HEK293 (cell line): Measurements from ENCODE around the gene RAB3C.

Experiments used
- CTCF ChIA-PET: fragments of 350-600 bp; formaldehyde crosslinking; extraction: SDS; loops from one replicate; lab custom pipeline; 2021; ENCODE audit warnings: antibody characterized with exemption; lab: Yijun Ruan, JAX
- POLR2A ChIA-PET: fragments of 300-600 bp; formaldehyde crosslinking; extraction: SDS; loops from one replicate; lab custom pipeline; 2020; ENCODE audit warnings: antibody characterized with exemption, inconsistent platforms; lab: Yijun Ruan, JAX
- H3K27ac ChIP-seq: fragments of 200-500 bp; sonication (Bioruptor generic); 2 replicates; pipeline ENCODE4 v1.5.1; 2014; ENCODE audit warnings: low read depth, low read length, control low read depth, inconsistent platforms; ENCODE audit errors: extremely low read depth
- H3K36me3 ChIP-seq, 2 experiments: fragments of 200-500 bp in 1 of 2; sonication (Bioruptor generic) in 1 of 2; 1 replicate in 1 of 2; 2 replicates in 1 of 2; pipeline ENCODE4 v1.5.1; 2014 to 2017; ENCODE audit warnings: inconsistent platforms in 2 of 2, low read length in 2 of 2; ENCODE audit not compliant: control insufficient read depth in 2 of 2, insufficient read depth in 1 of 2
- H3K4me1 ChIP-seq: fragments of 200-500 bp; sonication (Bioruptor generic); 2 replicates; pipeline ENCODE4 v1.5.1; 2014; ENCODE audit warnings: mild to moderate bottlenecking, low read length, inconsistent platforms; ENCODE audit not compliant: control insufficient read depth, insufficient read depth
- H3K4me3 ChIP-seq: 2 replicates; pipeline ENCODE4 v1.5.1; 2011; ENCODE audit warnings: low read depth, mild to moderate bottlenecking, control low read depth, low read length, moderate library complexity
- H3K9me3 ChIP-seq: fragments of 200-500 bp; sonication (Bioruptor generic); 2 replicates; pipeline ENCODE4 v1.5.1; 2014; ENCODE audit warnings: low read depth, low read length, inconsistent platforms; ENCODE audit not compliant: control insufficient read depth, insufficient read depth
- FEZF1 ChIP-seq: fragments of 450-650 bp; formaldehyde crosslinking; IDR thresholded peaks from 2 replicates; pipeline ENCODE4 v1.5.1; 2016; ENCODE audit warnings: missing biosample characterization, missing genetic modification characterization
- HOXC10 ChIP-seq: sonication (generic); formaldehyde crosslinking; IDR thresholded peaks from 2 replicates; pipeline ENCODE4 v1.8.1; 2023; ENCODE audit warnings: mild to moderate bottlenecking, missing genetic modification reagents
- PRDM10 ChIP-seq: fragments of 450-650 bp; formaldehyde crosslinking; IDR thresholded peaks from 2 replicates; pipeline ENCODE4 v1.5.1; 2016; ENCODE audit warnings: missing biosample characterization, missing genetic modification characterization
- SP7 ChIP-seq: fragments of 450-650 bp; formaldehyde crosslinking; IDR thresholded peaks from 2 replicates; pipeline ENCODE4 v1.5.1; 2016; ENCODE audit warnings: missing biosample characterization, missing genetic modification characterization
- TRIM28 ChIP-seq: IDR thresholded peaks from 2 replicates; pipeline ENCODE4 v1.6.1; 2011; ENCODE audit warnings: low read length, control low read depth, borderline replicate concordance
- ZNF10 ChIP-seq: fragments of 450-650 bp; formaldehyde crosslinking; IDR thresholded peaks from 2 replicates; pipeline ENCODE4 v1.5.1; 2017; ENCODE audit warnings: missing biosample characterization, missing genetic modification characterization
- ZNF184 ChIP-seq: fragments of 450-650 bp; IDR thresholded peaks from 2 replicates; pipeline ENCODE4 v1.5.1; 2018; ENCODE audit warnings: missing biosample characterization, mild to moderate bottlenecking, missing genetic modification characterization
- ZNF211 ChIP-seq: fragments of 450-650 bp; formaldehyde crosslinking; IDR thresholded peaks from 2 replicates; pipeline ENCODE4 v1.5.1; 2016; ENCODE audit warnings: low read depth, missing biosample characterization, missing genetic modification characterization
- ZNF239 ChIP-seq: fragments of 450-650 bp; formaldehyde crosslinking; IDR thresholded peaks from 2 replicates; pipeline ENCODE4 v1.5.1; 2016; ENCODE audit warnings: missing biosample characterization, missing genetic modification characterization
- ZNF394 ChIP-seq: fragments of 450-650 bp; formaldehyde crosslinking; IDR thresholded peaks from 2 replicates; pipeline ENCODE4 v1.5.1; 2016; ENCODE audit warnings: missing biosample characterization, missing genetic modification characterization, mild to moderate bottlenecking, moderate library complexity, borderline replicate concordance
- ZNF398 ChIP-seq: fragments of 450-650 bp; formaldehyde crosslinking; IDR thresholded peaks from 2 replicates; pipeline ENCODE4 v1.5.1; 2017; ENCODE audit warnings: missing biosample characterization, missing genetic modification characterization
- ZNF549 ChIP-seq: fragments of 450-650 bp; IDR thresholded peaks from 2 replicates; pipeline ENCODE4 v1.5.1; 2018; ENCODE audit warnings: missing biosample characterization, missing genetic modification characterization, mild to moderate bottlenecking, inconsistent platforms, moderate library complexity
- ZNF707 ChIP-seq: fragments of 450-650 bp; formaldehyde crosslinking; IDR thresholded peaks from 2 replicates; pipeline ENCODE4 v1.5.1; 2016; ENCODE audit warnings: missing biosample characterization, missing genetic modification characterization
- ZNF776 ChIP-seq: fragments of 450-650 bp; formaldehyde crosslinking; IDR thresholded peaks from 2 replicates; pipeline ENCODE4 v1.5.0; 2017; ENCODE audit warnings: missing biosample characterization, missing genetic modification characterization, borderline replicate concordance
- ZNF830 ChIP-seq: fragments of 450-650 bp; IDR thresholded peaks from 2 replicates; pipeline ENCODE4 v1.5.0; 2018; ENCODE audit warnings: missing biosample characterization, missing genetic modification characterization, low read depth, mild to moderate bottlenecking, moderate library complexity
- ZXDB ChIP-seq: fragments of 450-650 bp; formaldehyde crosslinking; IDR thresholded peaks from 2 replicates; pipeline ENCODE4 v1.5.1; 2016; ENCODE audit warnings: missing biosample characterization, missing genetic modification characterization
- TF ChIP-seq, protein P1 (sequence below): fragments of 450-650 bp; formaldehyde crosslinking; IDR thresholded peaks from 2 replicates; pipeline ENCODE4 v1.5.1; 2016; ENCODE audit warnings: missing biosample characterization, missing genetic modification characterization, borderline replicate concordance
- TF ChIP-seq, protein P2 (sequence below): fragments of 450-650 bp; formaldehyde crosslinking; IDR thresholded peaks from 2 replicates; pipeline ENCODE4 v1.5.1; 2017; ENCODE audit warnings: missing biosample characterization, missing genetic modification characterization

The RAB3C gene

DNA sequence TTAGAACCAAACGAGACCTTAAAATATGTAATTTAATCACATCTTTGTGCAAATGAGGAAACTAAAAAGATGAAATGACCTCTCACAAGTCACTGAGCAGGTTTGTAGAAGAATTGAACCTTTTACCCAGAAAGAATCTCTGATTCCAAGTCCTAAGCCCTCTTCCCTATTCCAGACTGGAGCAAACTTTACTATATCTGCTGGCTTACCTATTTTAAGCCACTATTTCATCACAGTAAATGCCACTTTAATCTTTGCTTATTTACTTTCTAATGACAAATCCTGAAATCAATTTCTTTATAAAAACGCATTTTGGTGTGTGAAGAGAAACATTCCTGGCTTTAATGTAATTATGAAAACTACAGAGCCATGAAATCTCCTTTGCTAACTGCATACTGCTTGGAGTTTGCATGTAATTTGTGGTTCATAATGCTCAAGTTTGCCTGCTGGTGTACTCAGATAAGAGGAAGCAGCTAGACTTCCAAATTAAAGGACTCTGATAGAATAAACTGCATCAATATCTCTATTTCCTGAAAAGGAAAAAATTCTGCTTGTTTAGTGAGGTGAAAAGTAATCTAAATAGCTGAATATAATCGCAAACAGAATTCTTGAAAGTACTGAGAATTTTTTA, 121.2 kb downstream of the RAB3C start:
- TF ChIP-seq ZNF184 (tag by site-specific recombination): no peak
- TF ChIP-seq HOXC10: no peak
- TF ChIP-seq FEZF1 (tag by site-specific recombination): no peak
- TF ChIP-seq ZNF776 (tag by site-specific recombination): no peak
- TF ChIP-seq PRDM10 (tag by site-specific recombination): no peak
- TF ChIP-seq, protein P1, sequence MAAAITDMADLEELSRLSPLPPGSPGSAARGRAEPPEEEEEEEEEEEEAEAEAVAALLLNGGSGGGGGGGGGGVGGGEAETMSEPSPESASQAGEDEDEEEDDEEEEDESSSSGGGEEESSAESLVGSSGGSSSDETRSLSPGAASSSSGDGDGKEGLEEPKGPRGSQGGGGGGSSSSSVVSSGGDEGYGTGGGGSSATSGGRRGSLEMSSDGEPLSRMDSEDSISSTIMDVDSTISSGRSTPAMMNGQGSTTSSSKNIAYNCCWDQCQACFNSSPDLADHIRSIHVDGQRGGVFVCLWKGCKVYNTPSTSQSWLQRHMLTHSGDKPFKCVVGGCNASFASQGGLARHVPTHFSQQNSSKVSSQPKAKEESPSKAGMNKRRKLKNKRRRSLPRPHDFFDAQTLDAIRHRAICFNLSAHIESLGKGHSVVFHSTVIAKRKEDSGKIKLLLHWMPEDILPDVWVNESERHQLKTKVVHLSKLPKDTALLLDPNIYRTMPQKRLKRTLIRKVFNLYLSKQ (tag by site-specific recombination): no peak
- TF ChIP-seq ZNF707 (tag by site-specific recombination): no peak
- no peak for TF ChIP-seq ZNF239
- no peak for TF ChIP-seq ZNF830 (tag by site-specific recombination)
- TF ChIP-seq ZNF394 (tag by site-specific recombination): no peak
- no peaks in the 10 kb centered on the region for H3K36me3 ChIP-seq

DNA sequence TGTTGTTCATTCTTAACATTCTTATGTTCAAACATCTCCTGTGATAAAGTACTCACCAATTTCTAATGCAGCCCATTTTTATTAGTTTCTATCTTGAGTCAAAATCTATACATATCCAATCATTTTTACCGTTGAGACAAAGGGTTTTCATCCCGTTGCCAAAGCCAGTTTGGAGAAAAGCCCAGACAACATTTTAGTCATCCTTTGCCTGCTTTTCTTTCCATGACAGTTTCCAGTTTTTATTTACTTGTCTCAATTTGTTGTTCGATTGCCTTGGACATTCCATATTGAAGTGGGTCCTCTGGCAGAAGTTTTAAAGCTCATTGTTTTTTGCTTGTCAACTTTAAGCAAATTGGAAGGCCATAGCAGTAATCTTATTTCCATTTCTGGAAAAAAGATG, 123.9 kb downstream of the RAB3C start:
- ChIA-PET CTCF (interaction anchor here (0.7 kb wide), 1 partner anchor 328 kb away, joined by 3 read pairs; no protein-coding TSS in a partner anchor), POLR2A (no interaction called here)
- Histone ChIP-seq H3K27ac (no peak overlapping the region), H3K36me3 (no peaks in the 10 kb centered on the region), H3K4me1 (no peaks in the 10 kb centered on the region), H3K4me3 (no peak overlapping the region), H3K9me3 (no peaks in the 10 kb centered on the region)
- TF ChIP-seq SP7 (tag by site-specific recombination) (no peak), ZXDB (tag by site-specific recombination) (no peak), ZNF398 (no peak), ZNF211 (no peak), ZNF549 (tag by site-specific recombination) (no peak)

More for the DNA sequence above, 121.2 kb downstream of the RAB3C start:
- ChIA-PET POLR2A (no interaction called here), CTCF (no interaction called here)
- Histone ChIP-seq H3K9me3 (no peaks in the 10 kb centered on the region), H3K27ac (no peak overlapping the region), H3K4me1 (no peaks in the 10 kb centered on the region), H3K4me3 (no peak overlapping the region)

- POLR2A ChIA-PET: no interaction called here
- Histone ChIP-seq H3K4me1 (no peaks in the 10 kb centered on the region), H3K27ac (no peak overlapping the region), H3K9me3 (no peaks in the 10 kb centered on the region), H3K36me3 (no peaks in the 10 kb centered on the region)
- CTCF ChIA-PET: interaction anchor here (1.2 kb wide), 1 partner anchor 9 kb away, joined by 3 read pairs; no protein-coding TSS in a partner anchor
- TF ChIP-seq, protein P2, sequence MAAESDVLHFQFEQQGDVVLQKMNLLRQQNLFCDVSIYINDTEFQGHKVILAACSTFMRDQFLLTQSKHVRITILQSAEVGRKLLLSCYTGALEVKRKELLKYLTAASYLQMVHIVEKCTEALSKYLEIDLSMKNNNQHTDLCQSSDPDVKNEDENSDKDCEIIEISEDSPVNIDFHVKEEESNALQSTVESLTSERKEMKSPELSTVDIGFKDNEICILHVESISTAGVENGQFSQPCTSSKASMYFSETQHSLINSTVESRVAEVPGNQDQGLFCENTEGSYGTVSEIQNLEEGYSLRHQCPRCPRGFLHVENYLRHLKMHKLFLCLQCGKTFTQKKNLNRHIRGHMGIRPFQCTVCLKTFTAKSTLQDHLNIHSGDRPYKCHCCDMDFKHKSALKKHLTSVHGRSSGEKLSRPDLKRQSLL: no peak
- no peak for TF ChIP-seq TRIM28
- no peak for TF ChIP-seq ZNF10
- TF ChIP-seq, all 188 proteins: peak for 0
- H3K4me3 ChIP-seq: no peak overlapping the region
Measured at GRCh38 chr5:58708456-58708855, 125.6 kb downstream of the RAB3C start.
